IPS-18c (cell line): ENCODE data around the gene POLR3F.

Source experiments
- H3K4me3 ChIP-seq: 2 replicates; pipeline ENCODE4 v1.7.0; 2013; ENCODE audit warnings: low read depth, mild to moderate bottlenecking, low read length, moderate library complexity; ENCODE audit not compliant: insufficient read depth
- H3K9me3 ChIP-seq: one replicate; pipeline ENCODE4 v1.6.1; 2013; ENCODE audit warnings: mild to moderate bottlenecking, low read length, moderate library complexity; ENCODE audit not compliant: control insufficient read depth, insufficient read depth

The POLR3F gene, protein sequence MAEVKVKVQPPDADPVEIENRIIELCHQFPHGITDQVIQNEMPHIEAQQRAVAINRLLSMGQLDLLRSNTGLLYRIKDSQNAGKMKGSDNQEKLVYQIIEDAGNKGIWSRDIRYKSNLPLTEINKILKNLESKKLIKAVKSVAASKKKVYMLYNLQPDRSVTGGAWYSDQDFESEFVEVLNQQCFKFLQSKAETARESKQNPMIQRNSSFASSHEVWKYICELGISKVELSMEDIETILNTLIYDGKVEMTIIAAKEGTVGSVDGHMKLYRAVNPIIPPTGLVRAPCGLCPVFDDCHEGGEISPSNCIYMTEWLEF

DNA sequence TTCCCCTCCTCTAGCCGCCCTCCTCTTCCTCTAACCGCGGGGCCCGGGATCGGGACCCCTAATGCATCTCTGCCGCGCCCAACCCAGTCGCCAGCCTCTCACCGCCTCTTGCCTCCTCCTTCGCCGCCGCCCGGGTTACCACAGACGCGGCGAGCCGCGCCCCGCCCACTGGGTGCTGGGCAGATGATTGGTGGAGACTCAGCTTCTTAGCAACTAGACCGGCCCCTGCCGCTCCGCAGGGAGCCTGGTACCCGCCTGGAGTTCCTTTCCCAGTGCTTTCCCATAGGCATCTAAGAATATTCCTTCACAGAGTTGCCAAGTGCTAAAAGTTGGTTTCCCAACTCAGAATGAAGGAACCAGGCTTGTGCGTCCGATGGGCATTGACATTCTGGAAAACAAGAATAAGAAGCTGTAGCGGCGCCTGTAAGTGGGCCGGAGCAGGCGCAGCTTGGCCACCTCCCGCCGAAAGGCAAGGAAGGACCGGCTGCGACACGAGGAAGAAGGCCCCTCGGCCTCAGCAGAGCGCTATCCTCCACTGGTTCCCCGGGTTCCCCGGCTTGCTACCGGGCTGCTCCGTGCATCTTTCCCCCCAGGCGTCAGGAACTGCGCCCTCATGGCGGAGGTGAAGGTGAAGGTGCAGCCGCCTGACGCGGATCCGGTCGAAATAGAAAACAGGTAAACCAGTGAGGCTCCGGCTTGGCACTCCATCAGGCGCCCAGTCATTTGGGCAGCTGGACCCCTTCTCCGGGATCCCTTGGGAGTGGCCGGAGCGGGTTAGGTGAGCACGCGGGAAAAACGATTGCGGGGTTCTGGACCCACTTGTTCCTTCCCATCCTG lies at the start of gene POLR3F, which contains the start of gene DZANK1:
TSS of gene POLR3F (plus strand) at position 497 of the 837 bp plus-strand sequence. CDS start at position 614, 117 bp downstream.
TSS of gene DZANK1 (minus strand) at position 137 of the 837 bp plus-strand sequence. CDS start 1,672 bp downstream, outside the sequence.
- Histone ChIP-seq H3K4me3 (peak within 1 kb of the TSS; percentile 91), H3K9me3 (no peaks in the 10 kb centered on the region)

DNA sequence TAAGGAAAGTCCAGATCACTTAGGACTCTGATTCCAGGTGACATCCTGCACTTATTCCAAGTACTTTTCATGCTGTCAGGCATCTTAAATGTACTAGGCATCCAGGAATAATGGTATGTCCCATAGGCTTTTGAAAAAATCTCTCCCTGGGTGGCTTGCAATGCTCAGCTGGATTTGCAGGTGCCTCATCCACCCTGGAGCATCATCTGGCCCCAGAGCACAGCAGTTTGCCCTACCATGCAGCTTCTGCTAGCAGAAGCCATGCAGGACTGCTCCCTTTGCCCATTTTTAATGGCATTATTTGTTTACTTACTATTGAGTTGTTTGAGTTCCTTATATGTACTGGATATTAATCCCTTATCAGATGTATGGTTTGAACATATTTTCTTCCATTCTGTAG lies 45.6 kb upstream of the POLR3F start:
- no peak overlapping the region for H3K4me3 ChIP-seq

DNA sequence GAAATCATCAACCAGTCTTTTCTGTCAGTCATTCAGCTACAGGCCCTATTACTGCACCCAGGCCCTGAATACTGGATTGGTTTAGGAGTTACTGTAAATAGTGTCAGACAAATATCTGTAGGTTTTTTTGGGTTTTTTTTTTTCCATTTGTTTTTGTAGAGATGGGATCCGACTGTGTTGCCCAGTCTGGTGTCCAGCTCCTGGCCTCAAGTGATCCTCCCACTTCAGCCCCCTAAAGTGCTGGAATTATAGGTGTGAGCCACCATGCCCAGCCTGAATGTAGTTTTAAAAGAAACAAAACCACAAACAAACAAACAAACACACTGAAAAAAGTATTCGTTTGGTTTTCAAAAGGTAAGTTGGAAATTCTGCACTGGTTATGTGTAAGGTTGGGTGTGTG lies 40.0 kb upstream of the POLR3F start:
- no peak overlapping the region for H3K4me3 ChIP-seq
- no peaks in the 10 kb centered on the region for H3K9me3 ChIP-seq

More for the DNA sequence above, 45.6 kb upstream of the POLR3F start:
- no peaks in the 10 kb centered on the region for H3K9me3 ChIP-seq

- no peak overlapping the region for H3K4me3 ChIP-seq
Observed at GRCh38 chr20:18428490-18429173, 38.6 kb upstream of the POLR3F start.

GRCh38 chr20:18430172-18430826 lies 36.9 kb upstream of the POLR3F start:
- Histone ChIP-seq H3K4me3 (no peak overlapping the region), H3K9me3 (no peaks in the 10 kb centered on the region)

More at GRCh38 chr20:18428490-18429173, 38.6 kb upstream of the POLR3F start:
- H3K9me3 ChIP-seq, result no peaks in the 10 kb centered on the region

- H3K9me3 ChIP-seq, result no peaks in the 10 kb centered on the region
- no peak overlapping the region for H3K4me3 ChIP-seq
Observed at GRCh38 chr20:18431206-18431605, 36.0 kb upstream of the POLR3F start.

- no peaks in the 10 kb centered on the region for H3K9me3 ChIP-seq
- no peak overlapping the region for H3K4me3 ChIP-seq
Observed at GRCh38 chr20:18436847-18437246, 30.3 kb upstream of the POLR3F start.

DNA sequence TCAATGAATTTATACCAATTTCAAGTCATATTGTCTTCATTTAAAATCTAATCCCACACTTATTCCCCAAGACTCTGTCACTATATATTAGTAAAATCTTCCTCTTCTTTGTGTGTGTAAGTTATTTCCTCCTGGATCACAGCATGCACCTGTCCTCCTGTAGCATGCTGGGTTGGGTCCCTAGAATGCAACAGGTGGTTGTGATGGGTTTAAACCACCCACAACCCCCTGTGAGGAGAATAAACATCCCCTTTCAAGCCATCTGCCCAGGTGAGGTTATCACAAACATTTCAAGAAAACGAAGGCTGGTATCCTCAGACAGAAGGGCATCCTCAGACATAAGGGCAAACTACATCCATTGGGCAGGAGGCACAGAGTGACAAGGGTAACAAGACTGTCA lies 26.8 kb upstream of the POLR3F start:
- no peaks in the 10 kb centered on the region for H3K9me3 ChIP-seq
- no peak overlapping the region for H3K4me3 ChIP-seq

DNA sequence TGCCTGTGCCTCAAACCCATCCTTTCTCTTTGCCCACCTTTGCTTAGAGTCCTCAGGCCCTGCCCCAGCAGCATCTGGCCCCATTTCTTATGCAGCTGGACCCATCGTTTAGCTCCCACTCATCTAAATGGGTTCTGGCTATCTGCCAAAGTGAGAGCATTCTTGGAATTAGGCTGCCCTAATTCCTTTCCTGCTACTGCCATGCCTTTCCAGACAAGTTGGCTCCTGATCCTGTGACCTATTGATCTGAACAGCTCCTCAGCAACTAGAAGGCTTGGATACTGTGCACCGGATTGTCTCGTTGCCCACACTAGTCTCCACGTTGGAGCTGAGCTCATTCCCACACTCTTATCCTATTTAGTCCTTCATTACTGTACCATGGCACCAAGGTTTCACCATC lies 23.3 kb upstream of the POLR3F start:
- Histone ChIP-seq H3K9me3 (no peaks in the 10 kb centered on the region), H3K4me3 (no peak overlapping the region)

GRCh38 chr20:18456600-18456999 lies 10.6 kb upstream of the POLR3F start:
- no peaks in the 10 kb centered on the region for H3K9me3 ChIP-seq
- no peak overlapping the region for H3K4me3 ChIP-seq

- Histone ChIP-seq H3K4me3 (no peak overlapping the region), H3K9me3 (no peaks in the 10 kb centered on the region)
Observed at GRCh38 chr20:18465536-18466200, 1.5 kb upstream of the POLR3F start.

GRCh38 chr20:18466574-18466893 lies 656 bp upstream of the POLR3F start:
- peak overlapping the region; percentile 91 for H3K4me3 ChIP-seq
- no peaks in the 10 kb centered on the region for H3K9me3 ChIP-seq

DNA sequence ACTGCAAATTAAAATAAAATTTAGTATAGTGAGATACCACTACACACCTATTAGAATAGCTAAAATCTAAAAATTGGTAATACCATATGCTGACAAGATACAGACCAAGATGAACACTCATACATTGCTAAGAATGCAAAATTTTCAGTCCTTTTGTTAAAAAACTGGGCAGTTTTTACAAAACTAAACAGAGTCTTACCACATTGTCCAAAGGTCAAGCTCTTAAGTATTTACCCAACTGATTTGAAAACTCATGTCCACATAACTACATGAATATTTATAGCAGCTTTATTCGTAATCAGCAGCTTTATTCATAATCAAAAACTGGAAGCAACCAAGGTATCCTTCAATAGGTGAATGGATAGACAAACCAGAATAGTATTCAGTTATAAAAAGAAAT lies 10.0 kb downstream of the POLR3F start:
- no peaks in the 10 kb centered on the region for H3K9me3 ChIP-seq

GRCh38 chr20:18477821-18478220 lies 10.6 kb downstream of the POLR3F start:
- Histone ChIP-seq H3K9me3 (no peaks in the 10 kb centered on the region), H3K4me3 (no peak overlapping the region)

More for the DNA sequence above, 10.0 kb downstream of the POLR3F start:
- no peak overlapping the region for H3K4me3 ChIP-seq

DNA sequence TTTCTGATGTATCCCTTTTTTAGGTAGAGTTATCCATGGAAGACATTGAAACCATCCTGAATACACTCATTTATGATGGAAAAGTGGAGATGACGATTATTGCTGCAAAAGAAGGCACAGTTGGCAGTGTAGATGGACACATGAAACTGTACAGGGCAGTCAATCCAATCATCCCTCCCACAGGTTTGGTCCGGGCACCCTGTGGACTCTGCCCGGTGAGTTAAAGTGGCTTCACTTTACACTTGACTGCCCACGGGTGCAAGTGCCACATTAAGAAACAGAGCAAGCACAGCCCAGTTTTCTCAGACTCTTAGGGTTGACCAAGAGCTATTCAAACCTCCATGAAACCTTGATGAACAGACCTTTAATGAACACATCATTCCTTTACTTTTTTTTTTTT lies 14.4 kb downstream of the POLR3F start:
- Histone ChIP-seq H3K4me3 (no peak overlapping the region), H3K9me3 (no peaks in the 10 kb centered on the region)

DNA sequence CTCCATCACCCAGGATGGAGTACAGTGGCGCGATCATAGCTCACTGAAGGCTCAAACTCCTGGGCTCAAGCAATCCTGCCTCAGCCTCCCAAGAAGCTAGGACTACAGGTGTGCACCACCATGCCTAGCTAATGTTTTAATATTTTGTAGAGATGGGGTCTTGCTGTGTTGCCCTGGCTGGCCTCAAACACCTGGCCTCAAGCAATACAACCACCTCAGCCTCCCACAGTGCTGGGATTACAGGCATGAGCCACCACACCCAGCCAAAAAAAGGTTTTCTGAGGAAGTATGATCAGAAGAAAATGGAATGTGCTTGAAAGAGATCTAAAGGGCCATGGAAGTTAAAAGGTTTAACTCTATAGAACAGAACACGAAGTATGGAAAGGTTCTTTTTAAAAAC lies 21.1 kb downstream of the POLR3F start:
- Histone ChIP-seq H3K9me3 (no peaks in the 10 kb centered on the region), H3K4me3 (no peak overlapping the region)

DNA sequence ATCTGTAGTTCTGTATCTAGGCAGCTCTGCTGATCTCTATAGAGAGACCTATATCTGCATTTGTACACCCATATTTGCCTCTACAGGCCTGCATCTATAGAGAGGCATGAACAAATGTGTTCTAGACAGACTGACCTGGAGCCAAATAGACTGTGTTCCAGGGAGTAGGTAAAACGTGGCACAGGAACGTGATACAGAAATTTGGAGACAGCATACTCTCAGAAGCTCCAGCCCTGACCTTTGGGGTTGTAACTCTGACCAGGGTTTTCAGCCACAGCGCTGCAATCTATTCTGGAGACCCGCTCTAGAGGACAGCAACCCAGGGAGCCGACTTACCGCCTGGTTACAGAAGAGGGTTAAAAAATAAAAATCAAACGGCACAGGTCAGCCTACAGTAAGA lies 28.9 kb downstream of the POLR3F start:
- Histone ChIP-seq H3K4me3 (peak overlapping the region; percentile 91; the same call in 1 of the 2 replicates), H3K9me3 (no peaks in the 10 kb centered on the region)
